ENCODE results near the gene FUZ. TPM values are rescaled to one million over a fixed set of nuclear protein-coding genes. Genes with fewer than 3 reads are reported as not detected.

Gene FUZ
- total RNA-seq, 4 donors from 2014 or later, result 9.1 to 21.5 (median 15.6) TPM

DNA sequence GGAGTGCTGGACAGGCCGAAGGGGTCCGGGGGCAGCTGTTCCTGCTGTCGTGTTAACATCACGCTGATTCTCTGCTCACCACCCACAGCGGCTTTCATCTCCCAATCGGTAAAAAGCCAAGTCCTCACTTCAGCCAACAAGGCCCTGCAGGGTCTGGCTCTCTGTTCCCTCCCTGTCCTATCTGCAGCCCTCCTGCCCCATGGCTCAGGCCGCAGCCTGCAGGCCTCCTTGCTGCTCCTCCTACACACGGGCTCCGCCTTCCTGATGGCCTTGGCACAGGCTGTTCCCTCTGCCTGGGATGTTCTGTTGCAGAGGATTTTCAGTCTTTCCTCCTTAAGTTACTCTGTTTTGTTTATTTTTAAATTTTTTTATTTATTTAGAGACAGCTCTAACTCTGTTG lies 22.2 kb downstream of the FUZ start:
- no peak for TF ChIP-seq POLR2A (IDR thresholded peaks at IDR 0.05)
- TF ChIP-seq, protein P1, sequence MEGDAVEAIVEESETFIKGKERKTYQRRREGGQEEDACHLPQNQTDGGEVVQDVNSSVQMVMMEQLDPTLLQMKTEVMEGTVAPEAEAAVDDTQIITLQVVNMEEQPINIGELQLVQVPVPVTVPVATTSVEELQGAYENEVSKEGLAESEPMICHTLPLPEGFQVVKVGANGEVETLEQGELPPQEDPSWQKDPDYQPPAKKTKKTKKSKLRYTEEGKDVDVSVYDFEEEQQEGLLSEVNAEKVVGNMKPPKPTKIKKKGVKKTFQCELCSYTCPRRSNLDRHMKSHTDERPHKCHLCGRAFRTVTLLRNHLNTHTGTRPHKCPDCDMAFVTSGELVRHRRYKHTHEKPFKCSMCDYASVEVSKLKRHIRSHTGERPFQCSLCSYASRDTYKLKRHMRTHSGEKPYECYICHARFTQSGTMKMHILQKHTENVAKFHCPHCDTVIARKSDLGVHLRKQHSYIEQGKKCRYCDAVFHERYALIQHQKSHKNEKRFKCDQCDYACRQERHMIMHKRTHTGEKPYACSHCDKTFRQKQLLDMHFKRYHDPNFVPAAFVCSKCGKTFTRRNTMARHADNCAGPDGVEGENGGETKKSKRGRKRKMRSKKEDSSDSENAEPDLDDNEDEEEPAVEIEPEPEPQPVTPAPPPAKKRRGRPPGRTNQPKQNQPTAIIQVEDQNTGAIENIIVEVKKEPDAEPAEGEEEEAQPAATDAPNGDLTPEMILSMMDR (IDR thresholded peaks at IDR 0.05), result no peak
- 68 to 76% methylated on average over 9 of the region's 9 CpGs for WGBS, 2 donors
- intact Hi-C loops (cut with DNase I; ENCODE audit: low total_unique reads), result no loop called here
- H3K4me3 ChIP-seq (ENCODE audit: low read depth, poor library complexity, severe bottlenecking), result no peak overlapping the region
- DNase-seq (ENCODE audit: low spot score in 2 of 2), result no peak

DNA sequence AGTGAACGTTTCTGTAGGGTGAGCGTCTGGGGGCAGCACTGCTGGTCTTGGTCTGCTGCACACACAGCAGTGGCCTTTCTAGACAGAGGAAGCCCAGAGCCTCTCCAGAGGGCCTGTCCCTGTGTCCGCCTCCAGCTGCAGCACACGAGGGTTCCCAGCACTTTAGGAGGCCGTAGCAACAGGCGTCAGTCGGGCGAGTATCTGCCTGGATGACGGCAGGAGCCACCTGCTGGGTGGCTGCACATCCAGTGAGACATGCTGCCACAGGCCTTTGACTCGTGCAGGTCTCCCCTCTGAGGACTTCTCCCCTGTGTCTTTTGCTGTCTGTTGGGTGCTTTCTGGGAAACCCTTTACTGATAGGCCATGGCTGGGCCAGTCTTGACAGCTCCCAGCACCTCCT lies 24.2 kb downstream of the FUZ start:
- H3K4me3 ChIP-seq (ENCODE audit: low read depth, poor library complexity, severe bottlenecking), result no peak overlapping the region
- no peak for DNase-seq (ENCODE audit: low spot score in 2 of 2)
- intact Hi-C loops (cut with DNase I; ENCODE audit: low total_unique reads), result no loop called here
- WGBS, 2 donors, result 68 to 77% methylated on average over 10 of the region's 10 CpGs
- TF ChIP-seq, protein P1 (IDR thresholded peaks at IDR 0.05), result no peak
- no peak for TF ChIP-seq POLR2A (IDR thresholded peaks at IDR 0.05)

DNA sequence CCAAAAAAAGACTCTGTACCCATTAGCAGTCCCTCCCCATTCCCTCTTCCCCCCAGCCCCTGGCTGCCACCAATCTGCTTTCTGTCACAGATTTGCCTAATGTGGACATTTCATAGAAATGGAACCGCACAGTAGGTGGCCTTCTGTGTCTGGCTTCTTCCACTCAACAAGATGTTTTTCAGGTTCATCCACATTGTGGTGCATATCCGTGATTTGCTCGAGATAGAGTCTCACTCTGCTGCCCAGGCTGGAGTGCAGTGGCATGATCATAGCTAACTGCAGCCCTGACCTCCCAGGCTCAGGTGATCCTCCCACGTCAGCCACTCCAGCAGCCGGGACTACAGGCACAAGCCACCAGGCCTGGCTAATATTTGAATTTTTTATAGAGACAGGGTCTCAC lies 25.3 kb downstream of the FUZ start:
- 67 to 73% methylated on average over 5 of the region's 5 CpGs for WGBS, 2 donors
- H3K4me3 ChIP-seq (ENCODE audit: low read depth, poor library complexity, severe bottlenecking), result no peak overlapping the region
- intact Hi-C loops (cut with DNase I; ENCODE audit: low total_unique reads), result no loop called here
- TF ChIP-seq POLR2A (IDR thresholded peaks at IDR 0.05), result no peak
- TF ChIP-seq, protein P1 (IDR thresholded peaks at IDR 0.05), result no peak
- DNase-seq (ENCODE audit: low spot score in 2 of 2), result no peak

DNA sequence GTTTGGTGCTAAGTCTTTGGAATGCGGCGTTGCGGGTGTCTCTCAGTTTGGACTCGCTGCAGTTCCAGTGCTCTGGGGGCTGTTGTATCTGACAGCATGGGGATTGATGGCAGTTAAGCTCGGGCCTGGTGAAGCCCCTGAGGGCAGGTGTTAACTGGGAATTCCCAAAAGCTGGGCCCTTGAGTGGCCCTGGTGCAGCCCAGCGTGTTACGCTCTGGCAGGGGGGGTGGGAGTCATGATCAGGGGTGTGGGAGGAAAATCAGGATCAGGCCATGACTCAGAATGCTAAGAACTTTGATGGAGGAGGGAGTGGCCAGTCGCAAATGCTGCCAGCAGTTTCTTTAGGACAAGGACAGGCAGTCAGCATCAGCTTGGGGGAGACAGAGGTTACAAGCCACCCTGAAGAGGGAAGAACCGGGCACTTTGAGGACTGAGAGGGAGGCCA lies 26.7 kb downstream of the FUZ start:
- DNase-seq (ENCODE audit: low spot score in 2 of 2), result no peak
- H3K4me3 ChIP-seq (ENCODE audit: low read depth, poor library complexity, severe bottlenecking), result no peak overlapping the region
- intact Hi-C loops (cut with DNase I; ENCODE audit: low total_unique reads), result no loop called here
- TF ChIP-seq, protein P1 (IDR thresholded peaks at IDR 0.05), result no peak
- TF ChIP-seq POLR2A (IDR thresholded peaks at IDR 0.05), result no peak
- 51 to 53% methylated on average over 9 of the region's 9 CpGs for WGBS, 2 donors

DNA sequence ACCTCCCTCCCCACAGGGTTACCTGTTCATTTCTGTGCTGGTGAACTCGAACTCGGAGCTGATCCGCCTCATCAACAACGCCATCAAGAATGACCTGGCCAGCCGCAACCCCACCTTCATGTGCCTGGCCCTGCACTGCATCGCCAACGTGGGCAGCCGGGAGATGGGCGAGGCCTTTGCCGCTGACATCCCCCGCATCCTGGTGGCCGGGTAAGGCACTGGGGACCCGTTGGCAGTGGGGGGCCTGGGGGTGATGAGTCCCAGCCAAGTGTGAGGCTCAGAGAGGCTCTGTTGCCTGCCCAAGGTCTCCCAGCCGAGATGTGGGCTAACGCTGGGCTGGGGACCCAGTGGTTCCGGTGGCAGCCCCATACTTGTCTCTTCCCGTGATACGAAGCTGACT lies 30.6 kb downstream of the FUZ start:
- 96% methylated on average over 14 to 18 of the region's 18 CpGs for WGBS, 2 donors
- H3K4me3 ChIP-seq (ENCODE audit: low read depth, poor library complexity, severe bottlenecking), result no peak overlapping the region
- intact Hi-C loops (cut with DNase I; ENCODE audit: low total_unique reads), result no loop called here
- TF ChIP-seq, protein P1 (IDR thresholded peaks at IDR 0.05), result no peak
- TF ChIP-seq POLR2A (IDR thresholded peaks at IDR 0.05), result no peak
- no peak for DNase-seq (ENCODE audit: low spot score in 2 of 2)

DNA sequence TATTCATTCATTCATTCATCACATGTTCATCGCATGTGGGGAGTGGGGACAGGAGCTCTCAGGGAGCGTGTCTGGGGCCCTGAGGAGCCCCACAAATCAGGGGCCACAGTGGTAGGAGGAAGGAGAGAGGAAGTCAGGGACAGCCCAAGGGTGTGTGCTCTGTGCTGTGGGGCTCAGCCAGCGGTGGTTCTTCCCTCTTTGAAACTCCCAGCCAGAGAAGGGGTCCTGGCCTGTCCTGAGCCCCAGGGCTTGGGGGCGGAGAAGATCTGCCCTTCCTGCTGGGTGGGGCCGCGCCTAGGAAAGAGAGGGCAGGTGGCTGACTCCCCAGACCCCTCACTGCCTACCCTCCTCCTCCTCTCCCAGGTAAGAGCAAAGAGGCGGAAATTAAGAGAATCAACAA lies 31.7 kb downstream of the FUZ start:
- no peak for DNase-seq (ENCODE audit: low spot score in 2 of 2)
- 74 to 80% methylated on average over 7 of the region's 7 CpGs for WGBS, 2 donors
- no peak overlapping the region for H3K4me3 ChIP-seq (ENCODE audit: low read depth, poor library complexity, severe bottlenecking)
- TF ChIP-seq, protein P1 (IDR thresholded peaks at IDR 0.05), result no peak
- TF ChIP-seq POLR2A (IDR thresholded peaks at IDR 0.05), result no peak
- intact Hi-C loops (cut with DNase I; ENCODE audit: low total_unique reads), result no loop called here
